ENCODE measurements around the gene TRIP13.

GRCh38 chr5:871596-872298 is 20.9 kb upstream of the TRIP13 start:
- TF ChIP-seq POLR2A (IDR thresholded peaks at IDR 0.05) (no peak), CTCF (IDR thresholded peaks at IDR 0.05 in 8 of 11, conservative IDR thresholded peaks at IDR 0.05 in 3 of 11) (no peak)

Data from spleen (tissue), 7 donors.